Stimulated activated CD8-positive, alpha-beta memory T cell treated with anti-CD3 and anti-CD28 coated beads, Interleukin-7, amount 100 ng/mL, for 24 hours (primary cell): Measurements from ENCODE around the gene BRSK1.
A peak's percentile ranks its signal among the peaks of the same experiment; 100 is the strongest.

Experiments
- DNase-seq: peaks from one replicate; pipeline ENCODE4 v3.0.0-alpha.2; 2020; ENCODE audit warnings: low read depth

The BRSK1 gene

GRCh38 chr19:55253842-55254624 lies 29.8 kb upstream of the BRSK1 start:
- DNase-seq, result peak; percentile 27

GRCh38 chr19:55254625-55254977 lies 29.2 kb upstream of the BRSK1 start:
- no peak for DNase-seq

GRCh38 chr19:55255618-55256423 lies 28.0 kb upstream of the BRSK1 start:
- no peak for DNase-seq

GRCh38 chr19:55256562-55257460 lies 27.0 kb upstream of the BRSK1 start:
- DNase-seq, result no peak

- no peak for DNase-seq
Measured at GRCh38 chr19:55257461-55258420, 26.1 kb upstream of the BRSK1 start.

GRCh38 chr19:55258476-55258827 lies 25.3 kb upstream of the BRSK1 start:
- DNase-seq, result peak; percentile 21

GRCh38 chr19:55258828-55259539 lies 24.8 kb upstream of the BRSK1 start, which contains the start of gene PPP6R1:
TSS of gene PPP6R1 (minus strand) at chr19:55259017. CDS start at chr19:55247103, 11,914 bp downstream.
- peak; percentile 87 for DNase-seq

- DNase-seq, result no peak
Measured at GRCh38 chr19:55259540-55260210, 24.1 kb upstream of the BRSK1 start.

GRCh38 chr19:55261671-55262126 lies 22.1 kb upstream of the BRSK1 start:
- DNase-seq, result no peak

GRCh38 chr19:55262359-55262758 lies 21.4 kb upstream of the BRSK1 start:
- no peak for DNase-seq

- DNase-seq, result no peak
Measured at GRCh38 chr19:55264531-55264930, 19.3 kb upstream of the BRSK1 start.

- no peak for DNase-seq
Measured at GRCh38 chr19:55265173-55265572, 18.6 kb upstream of the BRSK1 start.

GRCh38 chr19:55265723-55266386 lies 17.9 kb upstream of the BRSK1 start:
- no peak for DNase-seq

- no peak for DNase-seq
Measured at GRCh38 chr19:55266404-55266803, 17.4 kb upstream of the BRSK1 start.

GRCh38 chr19:55266840-55267239 lies 17.0 kb upstream of the BRSK1 start:
- DNase-seq, result no peak

- no peak for DNase-seq
Measured at GRCh38 chr19:55269299-55269698, 14.5 kb upstream of the BRSK1 start.

GRCh38 chr19:55270172-55270942 lies 13.4 kb upstream of the BRSK1 start:
- no peak for DNase-seq

- DNase-seq, result no peak
Measured at GRCh38 chr19:55272142-55272541, 11.7 kb upstream of the BRSK1 start.
